GM20431 (cell line): ENCODE measurements around the gene TRERF1.
"Not testable (repeated sequence)": the region's sequence is repeated elsewhere in the genome, so short reads cannot be mapped to it uniquely, and the experiment has no call there.

Experiments
- in situ Hi-C: fragments of 300-500 bp; cut with MseI, MboI; formaldehyde crosslinking; loops from one replicate; pipeline ENCODE4 v1.15.0; 2020; ENCODE audit warnings: low sequenced_read_pairs; ENCODE audit not compliant: unreplicated experiment

TRERF1 gene

GRCh38 chr6:42232035-42232434, 219.7 kb downstream of the TRERF1 start:
- in situ Hi-C loops, result no loop called here

GRCh38 chr6:42230345-42231321, 221.1 kb downstream of the TRERF1 start:
- in situ Hi-C loops, result no loop called here

- in situ Hi-C loops, result no loop called here
Measured at GRCh38 chr6:42229506-42230119, 222.1 kb downstream of the TRERF1 start.

- in situ Hi-C loops, result no loop called here
Measured at GRCh38 chr6:42228305-42228704, 223.4 kb downstream of the TRERF1 start.

- in situ Hi-C loops, result no loop called here
Measured at GRCh38 chr6:42227173-42227850, 224.4 kb downstream of the TRERF1 start.

GRCh38 chr6:42226645-42227143, 225.0 kb downstream of the TRERF1 start:
- in situ Hi-C loops, result no loop called here

GRCh38 chr6:42226161-42226611, 225.5 kb downstream of the TRERF1 start:
- in situ Hi-C loops, result no loop called here

GRCh38 chr6:42225419-42225818, 226.3 kb downstream of the TRERF1 start:
- in situ Hi-C loops, result no loop called here

- in situ Hi-C loops, result no loop called here
Measured at GRCh38 chr6:42225029-42225339, 226.7 kb downstream of the TRERF1 start.

GRCh38 chr6:42224222-42225028, 227.3 kb downstream of the TRERF1 start:
- in situ Hi-C loops, result no loop called here

GRCh38 chr6:42222448-42222847, 229.3 kb downstream of the TRERF1 start:
- in situ Hi-C loops, result no loop called here

GRCh38 chr6:42221546-42221945, 230.2 kb downstream of the TRERF1 start:
- in situ Hi-C loops, result no loop called here

- in situ Hi-C loops, result no loop called here
Measured at GRCh38 chr6:42220807-42221206, 230.9 kb downstream of the TRERF1 start.

GRCh38 chr6:42217519-42218367, 234.0 kb downstream of the TRERF1 start, which contains the start of gene MRPS10:
MRPS10 (minus strand) TSS chr6:42217861; CDS start chr6:42217849, 12 bp downstream.
- in situ Hi-C loops, result no loop called here

GRCh38 chr6:42217157-42217518, 234.6 kb downstream of the TRERF1 start:
- in situ Hi-C loops, result no loop called here

- in situ Hi-C loops, result not testable (repeated sequence)
Measured at GRCh38 chr6:42216495-42216894, 235.2 kb downstream of the TRERF1 start.

GRCh38 chr6:42212442-42212841, 239.3 kb downstream of the TRERF1 start:
- in situ Hi-C loops, result no loop called here

- in situ Hi-C loops, result no loop called here
Measured at GRCh38 chr6:42211726-42212125, 240.0 kb downstream of the TRERF1 start.

GRCh38 chr6:42210551-42210950, 241.2 kb downstream of the TRERF1 start:
- in situ Hi-C loops, result no loop called here
